Endothelial cell (in vitro differentiated cells): Measurements from ENCODE around the gene SMCO4. TPM values are rescaled to one million over a fixed set of nuclear protein-coding genes. Genes with fewer than 3 reads are reported as not detected.

Experiments used
- total RNA-seq: library from RNA; stranded (reverse); fragmentation: NEBNext Ultra II Directional; extraction: Animal tissue kit (Norgen Biotek cat#: 25700); gene quantifications from one replicate; pipeline ENCODE4 v1.2.1, GENCODE V29; 2021; ENCODE audit not compliant: unreplicated experiment

The SMCO4 gene
- total RNA-seq, 1 donor from 2014 or later: 23.7 TPM

Other genes with a start within 250 kb of the SMCO4 start
- not detected for gene DEUP1, start 212.6 kb downstream of the SMCO4 start, total RNA-seq
- 14.8 TPM for gene CEP295, start 118.3 kb upstream of the SMCO4 start, total RNA-seq
- gene TAF1D, start 198.1 kb upstream of the SMCO4 start, total RNA-seq: 131 TPM
- gene C11orf54, start 198.3 kb upstream of the SMCO4 start, total RNA-seq: 23.1 TPM
- gene MED17, start 240.9 kb upstream of the SMCO4 start, total RNA-seq: 38.7 TPM